IPS-11a (cell line): ENCODE data around the gene BCS1L.
A peak's percentile ranks its signal among the peaks of the same experiment; 100 is the strongest.

ENCODE experiments used
- H3K4me3 ChIP-seq: one replicate; pipeline ENCODE4 v1.5.1; 2013; ENCODE audit warnings: low read depth, low read length, control low read depth

BCS1L gene

GRCh38 chr2:218711550-218711929 is 52.1 kb downstream of the BCS1L start:
- H3K4me3 ChIP-seq, result peak overlapping the region; percentile 89
